A673 (cell line): Measurements from ENCODE around the gene ANGPTL2.

Experiments
- EZH2 ChIP-seq: fragments of 200-600 bp; sonication (generic); IDR thresholded peaks from 2 replicates; pipeline ENCODE4 v1.6.1; 2017; ENCODE audit warnings: borderline replicate concordance, low read depth, mild to moderate bottlenecking, mixed read lengths, antibody characterized with exemption, low read length; ENCODE audit not compliant: poor library complexity, severe bottlenecking
- TF ChIP-seq, protein P1 (sequence below): fragments of 300-800, 200-600 bp; sonication (generic); conservative IDR thresholded peaks from 2 replicates; pipeline ENCODE4 v1.5.1; 2017; ENCODE audit warnings: low read depth, mild to moderate bottlenecking, antibody characterized with exemption, low read length, moderate library complexity, mixed read lengths

DNA sequence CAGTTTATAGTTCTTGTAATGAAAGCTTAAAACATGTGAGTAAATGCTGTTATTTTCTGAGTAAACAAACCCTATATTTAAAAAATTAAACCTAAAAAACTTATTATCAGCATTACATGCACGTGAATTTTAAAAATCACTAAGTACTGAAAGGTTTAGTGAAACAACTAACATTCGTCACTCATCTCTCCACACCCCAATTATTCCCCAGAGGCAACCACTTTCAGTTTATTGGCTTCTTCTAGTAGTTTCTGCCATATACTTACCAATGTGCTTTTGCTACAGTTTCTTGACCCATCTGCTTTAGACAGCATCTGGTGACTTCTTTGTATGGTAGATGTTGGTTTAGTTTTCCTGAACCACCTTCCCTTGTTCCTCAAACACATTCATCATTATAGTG, 58.1 kb downstream of the ANGPTL2 start:
- TF ChIP-seq, protein P1, sequence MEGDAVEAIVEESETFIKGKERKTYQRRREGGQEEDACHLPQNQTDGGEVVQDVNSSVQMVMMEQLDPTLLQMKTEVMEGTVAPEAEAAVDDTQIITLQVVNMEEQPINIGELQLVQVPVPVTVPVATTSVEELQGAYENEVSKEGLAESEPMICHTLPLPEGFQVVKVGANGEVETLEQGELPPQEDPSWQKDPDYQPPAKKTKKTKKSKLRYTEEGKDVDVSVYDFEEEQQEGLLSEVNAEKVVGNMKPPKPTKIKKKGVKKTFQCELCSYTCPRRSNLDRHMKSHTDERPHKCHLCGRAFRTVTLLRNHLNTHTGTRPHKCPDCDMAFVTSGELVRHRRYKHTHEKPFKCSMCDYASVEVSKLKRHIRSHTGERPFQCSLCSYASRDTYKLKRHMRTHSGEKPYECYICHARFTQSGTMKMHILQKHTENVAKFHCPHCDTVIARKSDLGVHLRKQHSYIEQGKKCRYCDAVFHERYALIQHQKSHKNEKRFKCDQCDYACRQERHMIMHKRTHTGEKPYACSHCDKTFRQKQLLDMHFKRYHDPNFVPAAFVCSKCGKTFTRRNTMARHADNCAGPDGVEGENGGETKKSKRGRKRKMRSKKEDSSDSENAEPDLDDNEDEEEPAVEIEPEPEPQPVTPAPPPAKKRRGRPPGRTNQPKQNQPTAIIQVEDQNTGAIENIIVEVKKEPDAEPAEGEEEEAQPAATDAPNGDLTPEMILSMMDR: no peak
- TF ChIP-seq EZH2: no peak
